Keratinocyte (primary cell): ENCODE data around the gene HCK. TPM values are rescaled to one million over a fixed set of nuclear protein-coding genes. Genes with fewer than 3 reads are reported as not detected.

Experiments used
- DNase-seq: peaks from one replicate; pipeline ENCODE4 v3.0.0-alpha.2; 2011; ENCODE audit warnings: low read depth, missing footprints, low spot score
- FAIRE-seq: peaks from 2 replicates; lab custom pipeline; 2011; peaks lifted over from hg19 to GRCh38; lab: Jason Lieb, UNC
- H2AFZ ChIP-seq: 2 replicates; pipeline ENCODE4 v1.6.0; 2012; ENCODE audit warnings: low read length, control low read depth, inconsistent platforms; ENCODE audit not compliant: control insufficient read depth
- H3K27ac ChIP-seq: 2 replicates; pipeline ENCODE4 v1.5.1; 2011; ENCODE audit warnings: low read length; ENCODE audit not compliant: control insufficient read depth, insufficient read depth
- H3K27me3 ChIP-seq: 3 replicates; pipeline ENCODE4 v1.6.0; 2011; ENCODE audit warnings: low read length; ENCODE audit not compliant: control insufficient read depth, insufficient read depth; ENCODE audit errors: extremely low read depth
- H3K36me3 ChIP-seq, 2 experiments: 2 replicates in 1 of 2; 3 replicates in 1 of 2; pipeline ENCODE4 v1.5.1; 2011; ENCODE audit warnings: low read length in 2 of 2, mild to moderate bottlenecking in 1 of 2; ENCODE audit not compliant: control insufficient read depth in 2 of 2, insufficient read depth in 2 of 2; ENCODE audit errors: extremely low read depth in 1 of 2
- H3K4me1 ChIP-seq: 3 replicates; pipeline ENCODE4 v1.5.1; 2011; ENCODE audit warnings: low read length; ENCODE audit not compliant: control insufficient read depth, insufficient read depth; ENCODE audit errors: extremely low read depth
- H3K4me2 ChIP-seq: 3 replicates; pipeline ENCODE4 v1.6.0; 2011; ENCODE audit warnings: low read depth, low read length; ENCODE audit not compliant: control insufficient read depth, insufficient read depth; ENCODE audit errors: extremely low read depth
- H3K4me3 ChIP-seq, 3 experiments: fragments of 200-600 bp in 1 of 3; sonication (generic) in 1 of 3; 2 replicates in 2 of 3; 3 replicates in 1 of 3; pipeline ENCODE4 v1.5.1; 2011 to 2016; ENCODE audit warnings: low read length in 3 of 3, mild to moderate bottlenecking in 3 of 3, control low read depth in 2 of 3, inconsistent platforms in 1 of 3, low read depth in 1 of 3, mixed read lengths in 1 of 3, mixed run types in 1 of 3, moderate library complexity in 1 of 3; ENCODE audit not compliant: control insufficient read depth in 2 of 3, insufficient read depth in 2 of 3; ENCODE audit errors: extremely low read depth in 1 of 3
- H3K79me2 ChIP-seq: 2 replicates; pipeline ENCODE4 v1.6.0; 2012; ENCODE audit warnings: low read length; ENCODE audit not compliant: control insufficient read depth, insufficient read depth
- H3K9ac ChIP-seq: 3 replicates; pipeline ENCODE4 v1.6.0; 2011; ENCODE audit warnings: low read length; ENCODE audit not compliant: control insufficient read depth, insufficient read depth; ENCODE audit errors: extremely low read depth
- H3K9me1 ChIP-seq: 3 replicates; pipeline ENCODE4 v1.6.0; 2011; ENCODE audit warnings: low read length; ENCODE audit not compliant: control insufficient read depth, insufficient read depth; ENCODE audit errors: extremely low read depth
- H3K9me3 ChIP-seq: 2 replicates; pipeline ENCODE4 v1.5.1; 2012; ENCODE audit warnings: low read depth, low read length; ENCODE audit not compliant: control insufficient read depth
- H4K20me1 ChIP-seq: 3 replicates; pipeline ENCODE4 v1.6.0; 2011; ENCODE audit warnings: low read length; ENCODE audit not compliant: control insufficient read depth, insufficient read depth; ENCODE audit errors: extremely low read depth
- CTCF ChIP-seq, 3 experiments: IDR thresholded peaks in 1 of 3; conservative IDR thresholded peaks in 1 of 3; optimal IDR thresholded peaks in 1 of 3; 2 replicates in 2 of 3; 3 replicates in 1 of 3; pipeline versions ENCODE3 to v1.5.1; 2011; ENCODE audit warnings: low read length in 3 of 3, mild to moderate bottlenecking in 3 of 3, moderate library complexity in 2 of 3, control low read depth in 1 of 3, inconsistent platforms in 1 of 3; ENCODE audit not compliant: insufficient read depth in 2 of 3; ENCODE audit errors: extremely low read depth in 1 of 3
- EZH2 ChIP-seq: IDR thresholded peaks from one replicate; pipeline ENCODE4 v1.6.1; 2012; ENCODE audit warnings: inconsistent platforms, mild to moderate bottlenecking, low read length, moderate library complexity
- dilution Hi-C: fragments of 300-500 bp; cut with MboI; formaldehyde crosslinking; loops from one replicate; pipeline ENCODE4 v1.7.0; 2020; ENCODE audit warnings: low sequenced_read_pairs; ENCODE audit not compliant: extremely low pct_ligation_motif_present
- polyA plus RNA-seq, 5 experiments: library from polyadenylated mRNA; depleted of rRNA in 3 of 5; stranded (reverse) in 3 of 5; stranded (forward) in 1 of 5; unstranded in 1 of 5; fragments of >200 nt; gene quantifications; 1 replicate in 1 of 5; 2 replicates in 3 of 5; 3 replicates in 1 of 5; pipeline versions ENCODE4 v1.2.1 to v1.2.3, GENCODE V29; 2011 to 2012; ENCODE audit warnings: missing spikeins in 2 of 5, low read depth in 1 of 5, low replicate concordance in 1 of 5

HCK gene
- polyA plus RNA-seq, 1 donor (not counting 4 experiments of a cell fraction or from before 2014, with no cell fraction given), result not detected

- dilution Hi-C loops, result no loop called here
- Histone ChIP-seq H3K27ac (no peak overlapping the region), H3K9ac (no peak overlapping the region), H3K4me1 (no peaks in the 10 kb centered on the region), H2AFZ (no peak overlapping the region), H3K79me2 (peaks cover 55% of the 10 kb centered on the region), H3K27me3 (no peaks in the 10 kb centered on the region), H3K36me3 (peaks cover 6 to 16% of the 10 kb centered on the region in 2 experiments), H3K9me3 (no peaks in the 10 kb centered on the region), H3K4me2 (no peak overlapping the region), H3K4me3 (no peak overlapping the region), H4K20me1 (peaks cover 9% of the 10 kb centered on the region), H3K9me1 (peaks cover 2% of the 10 kb centered on the region)
- FAIRE-seq (no peak), DNase-seq (no peak)
- no peak for TF ChIP-seq EZH2
- TF ChIP-seq CTCF (optimal IDR thresholded peaks at IDR 0.05 in 1 of 3, IDR thresholded peaks at IDR 0.05 in 1 of 3, conservative IDR thresholded peaks at IDR 0.05 in 1 of 3; ENCODE audit: extremely low read depth in 1 of 3, insufficient read depth in 2 of 3, low read length in 3 of 3), result no peak
Observed at GRCh38 chr20:32126919-32127318, 74.9 kb downstream of the HCK start.

GRCh38 chr20:32127347-32127746, 75.3 kb downstream of the HCK start:
- Histone ChIP-seq H3K9me3 (no peaks in the 10 kb centered on the region), H3K9ac (no peak overlapping the region), H3K4me3 (no peak overlapping the region), H2AFZ (no peak overlapping the region), H3K4me1 (no peaks in the 10 kb centered on the region), H3K4me2 (no peak overlapping the region), H3K79me2 (peaks cover 59% of the 10 kb centered on the region), H3K27ac (no peak overlapping the region), H3K36me3 (peaks cover 6 to 16% of the 10 kb centered on the region in 2 experiments), H3K27me3 (no peaks in the 10 kb centered on the region), H4K20me1 (peaks cover 9% of the 10 kb centered on the region), H3K9me1 (peaks cover 2% of the 10 kb centered on the region)
- TF ChIP-seq CTCF (optimal IDR thresholded peaks at IDR 0.05 in 1 of 3, IDR thresholded peaks at IDR 0.05 in 1 of 3, conservative IDR thresholded peaks at IDR 0.05 in 1 of 3; ENCODE audit: extremely low read depth in 1 of 3, insufficient read depth in 2 of 3, low read length in 3 of 3) (no peak), EZH2 (no peak)
- DNase-seq (no peak), FAIRE-seq (no peak)
- dilution Hi-C loops, result no loop called here
